K562 (cell line): ENCODE results near the gene ATAD3B. TPM values are rescaled to one million over a fixed set of nuclear protein-coding genes. Genes with fewer than 3 reads are reported as not detected.

ENCODE experiments used
- ATAC-seq: fragments of 200-7000 bp; cut with Tn5 transposase; 3 replicates; pipeline ENCODE4 v1.9.1; 2020; ENCODE audit warnings: moderate library complexity
- BruUV-seq: library from RNA; stranded (reverse); fragments of 400-500 nt; replicated peaks from 2 replicates; lab custom pipeline; 2021; lab: Mats Ljungman, UMichigan
- CTCF ChIA-PET: fragments of 300-600 bp; formaldehyde crosslinking; extraction: SDS; loops from one replicate; lab custom pipeline; 2021; ENCODE audit warnings: low intra/inter-chr PET ratio; lab: Yijun Ruan, JAX
- POLR2A ChIA-PET: fragments of 300-600, 350-650 bp; sonication (Branson Sonifier 250); formaldehyde crosslinking; extraction: SDS; loops from one replicate; lab custom pipeline; 2021; ENCODE audit warnings: antibody characterized with exemption, inconsistent platforms; lab: Yijun Ruan, JAX
- DNase-seq, 4 experiments: peaks; one replicate each; pipeline versions ENCODE4 v3.0.0 to v3.0.0-alpha.2; 2011 to 2018; ENCODE audit warnings: low spot score in 3 of 4, mixed read lengths in 3 of 4; ENCODE audit errors: extremely low read depth in 1 of 4
- FAIRE-seq: peaks from 2 replicates; lab custom pipeline; 2011; peaks lifted over from hg19 to GRCh38; lab: Jason Lieb, UNC
- H2AFZ ChIP-seq: 2 replicates; pipeline ENCODE4 v1.6.0; 2011; ENCODE audit warnings: low read depth, low read length, control low read depth, inconsistent platforms
- H3K27ac ChIP-seq: fragments of 200-600 bp; 3 replicates; pipeline ENCODE4 v1.8.0; 2011; ENCODE audit warnings: low read depth, mild to moderate bottlenecking, control low read depth, inconsistent platforms, low read length, moderate library complexity, mixed read lengths; ENCODE audit errors: extremely low read depth
- H3K27me3 ChIP-seq, 2 experiments: fragments of 300-600 bp in 1 of 2; 2 replicates in 1 of 2; 3 replicates in 1 of 2; pipeline versions ENCODE4 v1.6.0 to v1.8.0; 2011; ENCODE audit warnings: inconsistent platforms in 2 of 2, low read length in 2 of 2, mild to moderate bottlenecking in 1 of 2, mixed read lengths in 1 of 2, moderate library complexity in 1 of 2; ENCODE audit not compliant: control insufficient read depth in 2 of 2, insufficient read depth in 2 of 2
- H3K36me3 ChIP-seq: fragments of 300-600 bp; 3 replicates; pipeline ENCODE4 v1.8.0; 2011; ENCODE audit warnings: mild to moderate bottlenecking, low read length, inconsistent platforms; ENCODE audit not compliant: control insufficient read depth, insufficient read depth
- H3K4me1 ChIP-seq, 2 experiments: fragments of 200-600 bp in 1 of 2; replicated peaks in 1 of 2; 2 replicates in 1 of 2; 3 replicates in 1 of 2; pipeline versions ENCODE4 v1.5.1 to v1.8.0; 2011; ENCODE audit warnings: inconsistent platforms in 2 of 2, low read length in 2 of 2, mild to moderate bottlenecking in 1 of 2, mixed read lengths in 1 of 2, moderate library complexity in 1 of 2; ENCODE audit not compliant: control insufficient read depth in 2 of 2, insufficient read depth in 2 of 2
- H3K4me2 ChIP-seq: 2 replicates; pipeline ENCODE4 v1.6.1; 2011; ENCODE audit warnings: low read length, control low read depth, inconsistent platforms, mixed read lengths; ENCODE audit not compliant: insufficient read depth
- H3K4me3 ChIP-seq: fragments of 200-600 bp; sonication (generic), shearing (Covaris generic); 2 replicates; pipeline ENCODE4 v1.5.1; 2016; ENCODE audit warnings: control low read depth, inconsistent platforms
- H3K79me2 ChIP-seq: fragments of 200-600 bp; 3 replicates; pipeline ENCODE4 v1.8.0; 2011; ENCODE audit warnings: low read length, inconsistent platforms; ENCODE audit not compliant: control insufficient read depth, insufficient read depth
- H3K9ac ChIP-seq, 2 experiments: 2 replicates each; pipeline versions ENCODE4 v1.6.0 to v1.6.1; 2011; ENCODE audit warnings: low read depth in 2 of 2, low read length in 2 of 2, control low read depth in 1 of 2, inconsistent platforms in 1 of 2, mild to moderate bottlenecking in 1 of 2, mixed read lengths in 1 of 2; ENCODE audit not compliant: insufficient read depth in 1 of 2
- H3K9me1 ChIP-seq: one replicate; pipeline ENCODE4 v1.6.0; 2011; ENCODE audit warnings: inconsistent platforms, mild to moderate bottlenecking, low read length, moderate library complexity; ENCODE audit not compliant: control insufficient read depth, insufficient read depth
- H3K9me3 ChIP-seq: replicated peaks from 2 replicates; pipeline ENCODE4 v1.5.1; 2011; ENCODE audit warnings: low read depth, low read length, inconsistent platforms; ENCODE audit not compliant: control insufficient read depth, insufficient read depth
- H4K20me1 ChIP-seq: replicated peaks from 2 replicates; pipeline ENCODE4 v1.6.1; 2011; ENCODE audit warnings: low read length, inconsistent platforms, mixed read lengths; ENCODE audit not compliant: control insufficient read depth, insufficient read depth
- CCAR2 ChIP-seq: fragments of 200-400 bp; formaldehyde crosslinking; IDR thresholded peaks from 2 replicates; pipeline ENCODE4 v1.6.1; 2017; ENCODE audit warnings: mild to moderate bottlenecking, low read depth, low read length
- E2F3 ChIP-seq: fragments of 250-450 bp; sonication (Bioruptor Pico); IDR thresholded peaks from 2 replicates; pipeline ENCODE4 v1.4.0; 2020; ENCODE audit warnings: mild to moderate bottlenecking
- HNRNPL ChIP-seq: fragments of 200-400 bp; formaldehyde crosslinking; IDR thresholded peaks from 2 replicates; pipeline ENCODE4 v1.6.1; 2017; ENCODE audit warnings: low read depth, mild to moderate bottlenecking, low read length
- KLF1 ChIP-seq: fragments of 450-650 bp; IDR thresholded peaks from 2 replicates; pipeline ENCODE4 v1.6.1; 2016; ENCODE audit warnings: missing genetic modification characterization, missing compliant biosample characterization
- PCBP1 ChIP-seq: fragments of 200-400 bp; formaldehyde crosslinking; IDR thresholded peaks from 2 replicates; pipeline ENCODE4 v1.6.1; 2018; ENCODE audit warnings: mild to moderate bottlenecking, low read depth, low read length; ENCODE audit not compliant: poor library complexity, severe bottlenecking
- POLR2G ChIP-seq: fragments of 200-400 bp; formaldehyde crosslinking; IDR thresholded peaks from 2 replicates; pipeline ENCODE4 v1.6.1; 2017; ENCODE audit warnings: low read depth, mild to moderate bottlenecking, antibody characterized with exemption, low read length, moderate library complexity
- SMAD3 ChIP-seq: fragments of 450-650 bp; formaldehyde crosslinking; conservative IDR thresholded peaks from 2 replicates; pipeline ENCODE4 v1.4.0; 2020; ENCODE audit warnings: mild to moderate bottlenecking
- SUPT5H ChIP-seq: fragments of 450-650 bp; IDR thresholded peaks from 2 replicates; pipeline ENCODE4 v1.6.1; 2016
- ZNF263 ChIP-seq: sonication (generic); formaldehyde crosslinking; IDR thresholded peaks from 2 replicates; pipeline ENCODE4 v1.8.0; 2022; ENCODE audit warnings: mild to moderate bottlenecking, missing genetic modification reagents, borderline replicate concordance
- ZNF696 ChIP-seq: fragments of 250-450 bp; sonication (Bioruptor Pico); conservative IDR thresholded peaks from 2 replicates; pipeline ENCODE4 v1.4.0; 2020; ENCODE audit warnings: mild to moderate bottlenecking, moderate library complexity
- WGBS: fragments of 100-300 bp; shearing (Covaris generic); methylation state at CpG from one replicate; pipeline ENCODE4 v1.1.6; 2016; ENCODE audit warnings: low coverage, mixed read lengths; ENCODE audit not compliant: insufficient coverage; ENCODE audit errors: missing lambda C conversion rate; 5-methylcytosine and 5-hydroxymethylcytosine counted together
- in situ Hi-C: fragments of 300-500 bp; cut with MboI; formaldehyde crosslinking; loops from 4 replicates; pipeline ENCODE4 v1.15.0; 2018; ENCODE audit warnings: inconsistent platforms, mixed read lengths
- intact Hi-C: fragments of 100-400 bp; cut with micrococcal nuclease; formaldehyde crosslinking; loops from 2 replicates; pipeline ENCODE4 v1.14.2; 2022
- polyA plus RNA-seq, 8 experiments: library from polyadenylated mRNA; depleted of rRNA in 4 of 8; stranded (reverse) in 5 of 8; unstranded in 3 of 8; fragments of >200 nt; fragmentation: Nextera tagmentation in 2 of 8; fragmentation: Illumina TruSeq in 1 of 8; extraction: Ambion mirVana in 2 of 8; extraction: Trizol in 1 of 8; gene quantifications; 2 replicates each; pipeline versions ENCODE4 v1.2.1 to v1.2.3, GENCODE V29; 2011 to 2014; ENCODE audit warnings: inconsistent platforms in 1 of 8, missing spikeins in 1 of 8
- total RNA-seq, 7 experiments: library from RNA; depleted of rRNA in 6 of 7; stranded (reverse); fragments of >200 nt in 6 of 7; fragmentation: Illumina TruSeq in 2 of 7; extraction: Trizol in 2 of 7; gene quantifications; 2 replicates each; pipeline versions ENCODE4 v1.2.1 to v1.2.3, GENCODE V29; 2011 to 2021; ENCODE audit warnings: low replicate concordance in 1 of 7
- TF ChIP-seq, protein P1 (sequence below): sonication (generic); formaldehyde crosslinking; IDR thresholded peaks from 2 replicates; pipeline ENCODE4 v1.8.1; 2022; ENCODE audit warnings: missing genetic modification reagents
- TF ChIP-seq, protein P2 (sequence below): fragments of 250-450 bp; sonication (Bioruptor Pico); IDR thresholded peaks from 2 replicates; pipeline ENCODE4 v1.4.0; 2020
- TF ChIP-seq, protein P3 (sequence below): sonication (generic); formaldehyde crosslinking; IDR thresholded peaks from 2 replicates; pipeline ENCODE4 v1.8.1; 2023; ENCODE audit warnings: mild to moderate bottlenecking, missing genetic modification reagents
- TF ChIP-seq, protein P4 (sequence below): fragments of 450-650 bp; formaldehyde crosslinking; conservative IDR thresholded peaks from 2 replicates; pipeline ENCODE4 v1.4.0; 2022; ENCODE audit warnings: mild to moderate bottlenecking, missing genetic modification characterization

The ATAD3B gene
- total and polyA plus RNA-seq, 9 of the 15 experiments (the other 6 are each of a cell fraction or from before 2014, with no cell fraction given): 0.07 to 113 (median 27.7) TPM

DNA sequence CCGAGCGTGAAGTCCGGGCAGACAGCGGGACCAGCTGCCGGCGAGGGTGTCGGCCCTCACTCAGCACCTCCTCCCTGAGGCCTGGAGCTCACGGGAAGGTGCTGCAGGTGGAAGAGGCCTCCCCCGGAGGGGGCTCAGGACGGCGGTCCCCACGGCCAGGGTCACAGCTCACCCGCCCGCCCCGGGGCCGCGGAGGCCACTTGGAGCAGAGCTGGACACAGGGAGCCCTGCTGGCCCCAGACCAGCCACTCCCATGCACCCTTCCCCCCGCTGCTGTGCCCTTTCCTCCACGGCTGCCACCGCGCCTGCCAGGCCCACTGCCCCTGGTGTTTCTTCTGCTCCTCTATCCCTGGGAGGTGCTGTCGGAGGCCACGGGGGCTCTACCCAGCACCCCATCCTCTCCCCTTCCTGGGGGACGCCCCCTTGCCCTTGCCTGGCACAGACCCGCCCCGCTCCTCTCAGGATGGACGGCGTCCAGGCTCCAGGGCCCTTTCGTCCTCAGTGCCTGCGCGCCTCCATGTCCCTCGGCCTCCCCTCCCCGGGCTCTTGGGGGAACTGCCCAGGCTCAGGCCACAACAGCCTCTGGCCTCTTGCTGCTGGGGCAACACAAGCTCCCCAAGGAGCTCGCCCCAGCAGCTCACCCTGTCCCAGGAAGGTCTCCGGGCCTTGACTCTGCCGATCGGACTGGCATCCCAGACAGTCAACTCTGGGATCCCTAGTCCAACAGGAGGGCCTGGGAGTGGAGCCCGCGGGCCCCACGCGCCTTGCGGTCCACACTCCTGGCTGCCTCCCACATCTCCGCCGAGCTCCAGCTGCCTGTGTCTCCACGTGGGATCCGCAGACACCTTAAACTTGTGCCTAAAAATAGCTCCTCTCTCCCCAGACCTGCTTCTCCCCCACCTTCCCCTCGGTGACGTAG, 64.7 kb downstream of the ATAD3B start:
- no peak overlapping the region for H2AFZ ChIP-seq
- FAIRE-seq (no peak), ATAC-seq (no peak), DNase-seq (peak in 1 of 4 experiments; percentile 43)
- ChIA-PET POLR2A (interaction anchor here (0.6 to 1.3 kb wide), 5 partner anchors 17 to 359 kb away, joined by 3 read pairs; no protein-coding TSS in a partner anchor), CTCF (no interaction called here)
- no peak overlapping the region for H3K4me2 ChIP-seq
- H3K9me3 ChIP-seq: peaks cover 3% of the 10 kb centered on the region
- H3K4me1 ChIP-seq: peaks cover 0 to 36% of the 10 kb centered on the region in 2 experiments; a peak in 2 of 5 replicates
- H3K4me3 ChIP-seq: no peak overlapping the region
- in situ Hi-C loops: no loop called here
- H3K27me3 ChIP-seq: no peaks in the 10 kb centered on the region
- H4K20me1 ChIP-seq: no peaks in the 10 kb centered on the region
- no TSS peak for BruUV-seq
- no peaks in the 10 kb centered on the region for H3K9me1 ChIP-seq
- peaks cover 46% of the 10 kb centered on the region; the same call in 2 of the 3 replicates for H3K36me3 ChIP-seq
- 76% methylated on average over 37 of the region's 48 CpGs for WGBS
- no peaks in the 10 kb centered on the region for H3K79me2 ChIP-seq
- peak overlapping the region in 1 of 2 experiments; percentile 60; a peak in 2 of 4 replicates for H3K9ac ChIP-seq
- no peak overlapping the region for H3K27ac ChIP-seq
- intact Hi-C loops: no loop called here
- TF ChIP-seq E2F3 (CRISPR knock-in tag) (no peak), CCAR2 (no peak), ZNF696 (CRISPR knock-in tag) (no peak), SMAD3 (no peak), KLF1 (tag) (no peak), SUPT5H (0 out of 2 replicates have a peak, but pooled peaks have one; percentile 13), ZNF263 (no peak), HNRNPL (peak; percentile 21; the same call in 1 of the 2 replicates), PCBP1 (no peak), POLR2G (peak; percentile 14; the same call in 1 of the 2 replicates)
- TF ChIP-seq, protein P1, sequence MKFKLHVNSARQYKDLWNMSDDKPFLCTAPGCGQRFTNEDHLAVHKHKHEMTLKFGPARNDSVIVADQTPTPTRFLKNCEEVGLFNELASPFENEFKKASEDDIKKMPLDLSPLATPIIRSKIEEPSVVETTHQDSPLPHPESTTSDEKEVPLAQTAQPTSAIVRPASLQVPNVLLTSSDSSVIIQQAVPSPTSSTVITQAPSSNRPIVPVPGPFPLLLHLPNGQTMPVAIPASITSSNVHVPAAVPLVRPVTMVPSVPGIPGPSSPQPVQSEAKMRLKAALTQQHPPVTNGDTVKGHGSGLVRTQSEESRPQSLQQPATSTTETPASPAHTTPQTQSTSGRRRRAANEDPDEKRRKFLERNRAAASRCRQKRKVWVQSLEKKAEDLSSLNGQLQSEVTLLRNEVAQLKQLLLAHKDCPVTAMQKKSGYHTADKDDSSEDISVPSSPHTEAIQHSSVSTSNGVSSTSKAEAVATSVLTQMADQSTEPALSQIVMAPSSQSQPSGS: no peak
- TF ChIP-seq, protein P2, sequence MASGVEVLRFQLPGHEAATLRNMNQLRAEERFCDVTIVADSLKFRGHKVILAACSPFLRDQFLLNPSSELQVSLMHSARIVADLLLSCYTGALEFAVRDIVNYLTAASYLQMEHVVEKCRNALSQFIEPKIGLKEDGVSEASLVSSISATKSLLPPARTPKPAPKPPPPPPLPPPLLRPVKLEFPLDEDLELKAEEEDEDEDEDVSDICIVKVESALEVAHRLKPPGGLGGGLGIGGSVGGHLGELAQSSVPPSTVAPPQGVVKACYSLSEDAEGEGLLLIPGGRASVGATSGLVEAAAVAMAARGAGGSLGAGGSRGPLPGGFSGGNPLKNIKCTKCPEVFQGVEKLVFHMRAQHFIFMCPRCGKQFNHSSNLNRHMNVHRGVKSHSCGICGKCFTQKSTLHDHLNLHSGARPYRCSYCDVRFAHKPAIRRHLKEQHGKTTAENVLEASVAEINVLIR (CRISPR knock-in tag): no peak
- TF ChIP-seq, protein P3, sequence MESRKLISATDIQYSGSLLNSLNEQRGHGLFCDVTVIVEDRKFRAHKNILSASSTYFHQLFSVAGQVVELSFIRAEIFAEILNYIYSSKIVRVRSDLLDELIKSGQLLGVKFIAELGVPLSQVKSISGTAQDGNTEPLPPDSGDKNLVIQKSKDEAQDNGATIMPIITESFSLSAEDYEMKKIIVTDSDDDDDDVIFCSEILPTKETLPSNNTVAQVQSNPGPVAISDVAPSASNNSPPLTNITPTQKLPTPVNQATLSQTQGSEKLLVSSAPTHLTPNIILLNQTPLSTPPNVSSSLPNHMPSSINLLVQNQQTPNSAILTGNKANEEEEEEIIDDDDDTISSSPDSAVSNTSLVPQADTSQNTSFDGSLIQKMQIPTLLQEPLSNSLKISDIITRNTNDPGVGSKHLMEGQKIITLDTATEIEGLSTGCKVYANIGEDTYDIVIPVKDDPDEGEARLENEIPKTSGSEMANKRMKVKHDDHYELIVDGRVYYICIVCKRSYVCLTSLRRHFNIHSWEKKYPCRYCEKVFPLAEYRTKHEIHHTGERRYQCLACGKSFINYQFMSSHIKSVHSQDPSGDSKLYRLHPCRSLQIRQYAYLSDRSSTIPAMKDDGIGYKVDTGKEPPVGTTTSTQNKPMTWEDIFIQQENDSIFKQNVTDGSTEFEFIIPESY (CRISPR knock-in tag): no peak; the same call in 1 of the 2 replicates
- TF ChIP-seq, protein P4, sequence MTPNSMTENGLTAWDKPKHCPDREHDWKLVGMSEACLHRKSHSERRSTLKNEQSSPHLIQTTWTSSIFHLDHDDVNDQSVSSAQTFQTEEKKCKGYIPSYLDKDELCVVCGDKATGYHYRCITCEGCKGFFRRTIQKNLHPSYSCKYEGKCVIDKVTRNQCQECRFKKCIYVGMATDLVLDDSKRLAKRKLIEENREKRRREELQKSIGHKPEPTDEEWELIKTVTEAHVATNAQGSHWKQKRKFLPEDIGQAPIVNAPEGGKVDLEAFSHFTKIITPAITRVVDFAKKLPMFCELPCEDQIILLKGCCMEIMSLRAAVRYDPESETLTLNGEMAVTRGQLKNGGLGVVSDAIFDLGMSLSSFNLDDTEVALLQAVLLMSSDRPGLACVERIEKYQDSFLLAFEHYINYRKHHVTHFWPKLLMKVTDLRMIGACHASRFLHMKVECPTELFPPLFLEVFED (CRISPR knock-in tag): no peak
